ENCODE data around the gene SLC37A2.
A peak's percentile ranks its signal among the peaks of the same experiment; 100 is the strongest.

GRCh38 chr11:125114518-125114917, 51.4 kb downstream of the SLC37A2 start:
- peak; percentile 59 for TF ChIP-seq CTCF (IDR thresholded peaks at IDR 0.05)
- TF ChIP-seq ZFX (IDR thresholded peaks at IDR 0.05; ENCODE audit: borderline replicate concordance), result no peak

All from 22Rv1 (cell line).